NT2/D1 (cell line): ENCODE measurements around the gene PLSCR5.

Experiments used
- SUZ12 ChIP-seq: IDR thresholded peaks from 2 replicates; pipeline ENCODE4 v1.6.1; 2011; ENCODE audit not compliant: insufficient read length, insufficient read depth; ENCODE audit errors: extremely low read depth
- YY1 ChIP-seq: IDR thresholded peaks from 2 replicates; pipeline ENCODE4 v1.6.1; 2011; ENCODE audit not compliant: insufficient read length, insufficient read depth
- ZNF274 ChIP-seq: IDR thresholded peaks from 2 replicates; pipeline ENCODE4 v1.6.1; 2011; ENCODE audit warnings: mild to moderate bottlenecking, low read depth, low read length

GRCh38 chr3:146594843-146595482 lies 10.2 kb downstream of the PLSCR5 start:
- no peak for TF ChIP-seq YY1
- TF ChIP-seq ZNF274: no peak
- no peak for TF ChIP-seq SUZ12
